ENCODE results near the gene SYNJ2. TPM values are rescaled to one million over a fixed set of nuclear protein-coding genes. Genes with fewer than 3 reads are reported as not detected.

Gene SYNJ2
- total and polyA plus RNA-seq, 2 experiments from 2014 or later, result 20.5 to 28.6 TPM

DNA sequence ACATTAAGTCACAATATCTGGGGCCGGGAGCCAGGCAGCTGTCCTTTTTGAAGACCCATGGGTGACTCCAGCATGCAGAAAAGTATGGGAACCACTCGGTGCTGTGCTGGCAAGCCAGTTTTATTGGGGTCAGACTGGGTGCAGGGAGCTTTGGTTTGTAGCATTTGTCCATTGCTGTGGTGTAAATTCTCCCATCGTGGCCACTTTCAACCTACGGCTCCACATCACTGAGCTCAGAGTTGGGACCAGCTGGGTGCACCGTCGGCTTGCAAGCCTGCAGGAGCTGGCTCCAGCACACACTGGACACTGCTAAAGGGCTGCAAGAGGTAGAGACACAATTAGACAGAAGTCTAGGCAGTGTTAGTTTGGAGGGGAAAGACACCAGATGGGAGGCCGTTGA lies 66.9 kb downstream of the SYNJ2 start:
- no peak overlapping the region for H2AFZ ChIP-seq
- WGBS, 2 experiments (ENCODE audit: low coverage in 1 of 2, low lambda C conversion rate in 2 of 2, missing lambda C conversion rate in 2 of 2), result 91 to 94% methylated on average over 7 of the region's 7 CpGs
- H3K4me3 ChIP-seq, result no peak overlapping the region
- no peak overlapping the region for H3K4me2 ChIP-seq (ENCODE audit: unreplicated experiment)
- no peak overlapping the region for H3K27ac ChIP-seq
- H3F3A ChIP-seq (ENCODE audit: insufficient read depth), result peaks cover 53% of the 10 kb centered on the region
- no peaks in the 10 kb centered on the region for H3K27me3 ChIP-seq (replicated peaks; ENCODE audit: insufficient read depth)
- no peaks in the 10 kb centered on the region for H4K20me1 ChIP-seq (ENCODE audit: insufficient read depth)
- H3K9ac ChIP-seq, result no peak overlapping the region
- H3K9me3 ChIP-seq (ENCODE audit: low read depth), result no peaks in the 10 kb centered on the region
- no peak for DNase-seq
- peaks cover 6% of the 10 kb centered on the region; the same call in 1 of the 2 replicates for H3K36me3 ChIP-seq (ENCODE audit: low read depth)
- no peaks in the 10 kb centered on the region for H3K9me2 ChIP-seq (ENCODE audit: insufficient read depth)
- 0 out of 2 replicates have a peak, but pooled peaks cover 10% of the 10 kb centered on the region for H3K79me2 ChIP-seq (ENCODE audit: insufficient read depth)
- in situ Hi-C loops (cut with MboI), result no loop called here
- TF ChIP-seq EZH2 (IDR thresholded peaks at IDR 0.05; ENCODE audit: insufficient read depth, poor library complexity, severe bottlenecking) (no peak), EZH2phosphoT487 (IDR thresholded peaks at IDR 0.05; ENCODE audit: insufficient read depth, low read depth) (no peak)
- H3K4me1 ChIP-seq (ENCODE audit: insufficient read depth), result peaks cover 43% of the 10 kb centered on the region

GRCh38 chr6:158049055-158050028 lies 67.7 kb downstream of the SYNJ2 start:
- 0 out of 2 replicates have a peak, but pooled peaks cover 10% of the 10 kb centered on the region for H3K79me2 ChIP-seq (ENCODE audit: insufficient read depth)
- no peak overlapping the region for H3K4me2 ChIP-seq (ENCODE audit: unreplicated experiment)
- peaks cover 39% of the 10 kb centered on the region for H3K4me1 ChIP-seq (ENCODE audit: insufficient read depth)
- no peaks in the 10 kb centered on the region for H4K20me1 ChIP-seq (ENCODE audit: insufficient read depth)
- no peak overlapping the region for H3K4me3 ChIP-seq
- no peak overlapping the region for H2AFZ ChIP-seq
- H3K27ac ChIP-seq, result no peak overlapping the region
- no peak overlapping the region for H3K9ac ChIP-seq
- no peaks in the 10 kb centered on the region for H3K9me3 ChIP-seq (ENCODE audit: low read depth)
- in situ Hi-C loops (cut with MboI), result loop anchor here (25.0 kb wide), 1 partner anchor 287 kb away; no protein-coding TSS in a partner anchor
- H3K9me2 ChIP-seq (ENCODE audit: insufficient read depth), result no peaks in the 10 kb centered on the region
- WGBS, 2 experiments (ENCODE audit: low coverage in 1 of 2, low lambda C conversion rate in 2 of 2, missing lambda C conversion rate in 2 of 2), result 86 to 88% methylated on average over 17 of the region's 17 CpGs
- peaks cover 6% of the 10 kb centered on the region; the same call in 1 of the 2 replicates for H3K36me3 ChIP-seq (ENCODE audit: low read depth)
- DNase-seq, result no peak
- peaks cover 49% of the 10 kb centered on the region for H3F3A ChIP-seq (ENCODE audit: insufficient read depth)
- TF ChIP-seq EZH2 (IDR thresholded peaks at IDR 0.05; ENCODE audit: insufficient read depth, poor library complexity, severe bottlenecking), result no peak
- TF ChIP-seq EZH2phosphoT487 (IDR thresholded peaks at IDR 0.05; ENCODE audit: insufficient read depth, low read depth), result no peak
- no peaks in the 10 kb centered on the region for H3K27me3 ChIP-seq (replicated peaks; ENCODE audit: insufficient read depth)

DNA sequence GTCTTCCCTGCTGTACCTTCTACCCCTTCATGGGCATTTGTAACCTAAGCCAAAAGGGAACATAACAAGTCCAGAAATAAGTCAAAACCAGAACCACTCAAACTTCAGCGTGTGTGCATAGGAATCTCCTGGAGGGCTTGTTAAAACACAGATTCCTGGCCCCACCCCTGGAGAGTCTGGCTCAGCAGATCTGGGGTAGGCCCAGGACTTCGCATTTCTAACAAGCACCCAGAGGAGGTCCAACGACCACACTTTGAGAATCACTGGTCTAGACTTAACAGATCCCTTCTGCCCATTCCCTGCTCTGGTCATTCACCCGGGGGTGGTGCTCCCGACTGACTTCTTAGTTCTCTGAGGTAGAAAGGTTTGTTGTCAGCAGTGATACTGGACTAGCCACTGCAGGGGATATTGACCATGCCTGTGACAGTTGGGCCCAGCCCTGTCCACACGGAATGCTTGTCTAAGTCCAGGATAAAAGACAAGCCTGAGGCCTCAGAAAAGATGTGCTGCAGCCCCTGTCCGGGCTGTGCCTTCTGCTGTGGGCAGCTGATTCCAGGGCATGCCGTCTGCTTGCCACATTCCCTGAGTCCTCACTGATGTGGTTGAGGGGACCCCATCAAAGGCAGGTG lies 68.6 kb downstream of the SYNJ2 start:
- no peaks in the 10 kb centered on the region for H3K9me2 ChIP-seq (ENCODE audit: insufficient read depth)
- peak overlapping the region; percentile 89 for H3K27ac ChIP-seq
- no peaks in the 10 kb centered on the region for H3K27me3 ChIP-seq (replicated peaks; ENCODE audit: insufficient read depth)
- peak overlapping the region; percentile 45 for H3K9ac ChIP-seq
- peaks cover 38% of the 10 kb centered on the region for H3K4me1 ChIP-seq (ENCODE audit: insufficient read depth)
- H3K4me3 ChIP-seq, result no peak overlapping the region
- H3K36me3 ChIP-seq (ENCODE audit: low read depth), result 0 out of 2 replicates have a peak, but pooled peaks cover 4% of the 10 kb centered on the region
- 87 to 95% methylated on average over 8 of the region's 8 CpGs for WGBS, 2 experiments (ENCODE audit: low coverage in 1 of 2, low lambda C conversion rate in 2 of 2, missing lambda C conversion rate in 2 of 2)
- H3K9me3 ChIP-seq (ENCODE audit: low read depth), result no peaks in the 10 kb centered on the region
- H3K79me2 ChIP-seq (ENCODE audit: insufficient read depth), result 0 out of 2 replicates have a peak, but pooled peaks cover 10% of the 10 kb centered on the region
- no peak overlapping the region for H2AFZ ChIP-seq
- H3F3A ChIP-seq (ENCODE audit: insufficient read depth), result peaks cover 52% of the 10 kb centered on the region
- peak overlapping the region; percentile 46 for H3K4me2 ChIP-seq (ENCODE audit: unreplicated experiment)
- in situ Hi-C loops (cut with MboI), result loop anchor here (25.0 kb wide), 1 partner anchor 288 kb away; no protein-coding TSS in a partner anchor
- no peak for DNase-seq
- H4K20me1 ChIP-seq (ENCODE audit: insufficient read depth), result no peaks in the 10 kb centered on the region
- no peak for TF ChIP-seq EZH2phosphoT487 (IDR thresholded peaks at IDR 0.05; ENCODE audit: insufficient read depth, low read depth)
- no peak for TF ChIP-seq EZH2 (IDR thresholded peaks at IDR 0.05; ENCODE audit: insufficient read depth, poor library complexity, severe bottlenecking)

DNA sequence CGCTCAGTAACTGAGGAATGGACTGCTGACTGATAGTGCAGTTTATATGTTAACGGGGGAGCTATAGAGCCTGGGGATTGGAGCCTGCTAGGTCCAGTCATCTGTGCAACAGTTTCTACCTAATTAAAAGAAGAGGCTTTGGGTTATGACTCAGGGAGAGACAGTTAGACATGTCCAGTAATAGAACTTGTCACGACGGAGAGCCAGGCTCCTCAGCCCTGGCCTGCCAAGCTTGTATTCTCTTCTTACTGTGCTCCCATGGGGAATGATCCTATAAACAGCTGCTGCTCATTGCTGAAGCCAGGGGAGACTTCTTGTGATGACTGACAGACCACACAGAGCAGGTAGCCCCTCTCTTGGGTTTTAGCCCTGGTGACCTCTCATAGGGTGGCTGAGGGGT lies 69.3 kb downstream of the SYNJ2 start:
- no peaks in the 10 kb centered on the region for H3K9me3 ChIP-seq (ENCODE audit: low read depth)

More for the DNA sequence above, 69.3 kb downstream of the SYNJ2 start:
- peak overlapping the region; percentile 89 for H3K27ac ChIP-seq
- peak overlapping the region; percentile 46 for H3K4me2 ChIP-seq (ENCODE audit: unreplicated experiment)
- 4 to 11% methylated on average over 4 of the region's 4 CpGs for WGBS, 2 experiments (ENCODE audit: low coverage in 1 of 2, low lambda C conversion rate in 2 of 2, missing lambda C conversion rate in 2 of 2)
- in situ Hi-C loops (cut with MboI), result loop anchor here (25.0 kb wide), 1 partner anchor 289 kb away; no protein-coding TSS in a partner anchor
- H3K27me3 ChIP-seq (replicated peaks; ENCODE audit: insufficient read depth), result no peaks in the 10 kb centered on the region
- H3F3A ChIP-seq (ENCODE audit: insufficient read depth), result peaks cover 59% of the 10 kb centered on the region
- TF ChIP-seq EZH2 (IDR thresholded peaks at IDR 0.05; ENCODE audit: insufficient read depth, poor library complexity, severe bottlenecking), result no peak
- TF ChIP-seq EZH2phosphoT487 (IDR thresholded peaks at IDR 0.05; ENCODE audit: insufficient read depth, low read depth), result no peak
- DNase-seq, result peak; percentile 97
- peaks cover 40% of the 10 kb centered on the region for H3K4me1 ChIP-seq (ENCODE audit: insufficient read depth)
- H3K9me2 ChIP-seq (ENCODE audit: insufficient read depth), result no peaks in the 10 kb centered on the region
- no peak overlapping the region for H3K4me3 ChIP-seq
- H3K9ac ChIP-seq, result peak overlapping the region; percentile 72
- 0 out of 2 replicates have a peak, but pooled peaks cover 10% of the 10 kb centered on the region for H3K79me2 ChIP-seq (ENCODE audit: insufficient read depth)
- no peak overlapping the region for H2AFZ ChIP-seq
- no peaks in the 10 kb centered on the region for H4K20me1 ChIP-seq (ENCODE audit: insufficient read depth)
- 0 out of 2 replicates have a peak, but pooled peaks cover 4% of the 10 kb centered on the region for H3K36me3 ChIP-seq (ENCODE audit: low read depth)
